H1 (cell line): ENCODE data around the gene TSPAN9. TPM values are rescaled to one million over a fixed set of nuclear protein-coding genes. Genes with fewer than 3 reads are reported as not detected.

Source experiments
- CTCF ChIA-PET: fragments of 300-600 bp; sonication (Branson Sonifier 250); formaldehyde crosslinking; loops from one replicate; lab custom pipeline; 2021; ENCODE audit not compliant: partially characterized antibody; lab: Charles Lee
- POLR2A ChIA-PET: fragments of 300-600 bp; sonication (Branson Sonifier 250); formaldehyde crosslinking; loops from one replicate; lab custom pipeline; 2021; ENCODE audit warnings: inconsistent platforms; ENCODE audit not compliant: partially characterized antibody; lab: Charles Lee
- DNase-seq, 2 experiments: peaks; one replicate each; pipeline versions ENCODE4 v3.0.0 to v3.0.0-alpha.2; 2010 to 2022; ENCODE audit warnings: low spot score in 2 of 2, low read depth in 1 of 2, mixed read lengths in 1 of 2
- FAIRE-seq: peaks from 2 replicates; lab custom pipeline; 2011; peaks lifted over from hg19 to GRCh38; lab: Jason Lieb, UNC
- H2AFZ ChIP-seq: 2 replicates; pipeline ENCODE4 v1.8.1; 2012; ENCODE audit warnings: low read length, inconsistent platforms
- H2AK5ac ChIP-seq: 2 replicates; pipeline ENCODE4 v1.6.1; 2013; ENCODE audit warnings: low read depth, low read length
- H2BK120ac ChIP-seq: replicated peaks from 2 replicates; pipeline ENCODE3; 2013; ENCODE audit warnings: low read depth, low read length, inconsistent platforms
- H2BK12ac ChIP-seq: 2 replicates; pipeline ENCODE4 v1.6.1; 2013; ENCODE audit warnings: low read depth, low read length
- H2BK15ac ChIP-seq: 2 replicates; pipeline ENCODE4 v1.6.1; 2013; ENCODE audit warnings: low read length
- H2BK20ac ChIP-seq: 2 replicates; pipeline ENCODE4 v1.6.1; 2013; ENCODE audit warnings: low read length
- H2BK5ac ChIP-seq: 2 replicates; pipeline ENCODE4 v1.6.1; 2013; ENCODE audit warnings: low read depth, low read length
- H3K14ac ChIP-seq: 2 replicates; pipeline ENCODE4 v1.6.1; 2013; ENCODE audit warnings: inconsistent platforms; ENCODE audit not compliant: insufficient read length
- H3K18ac ChIP-seq: 2 replicates; pipeline ENCODE4 v1.6.1; 2013; ENCODE audit warnings: low read length; ENCODE audit errors: extremely low read depth
- H3K23ac ChIP-seq: 2 replicates; pipeline ENCODE4 v1.6.1; 2013; ENCODE audit warnings: inconsistent platforms; ENCODE audit not compliant: insufficient read length
- H3K23me2 ChIP-seq: 2 replicates; pipeline ENCODE4 v1.6.1; 2013; ENCODE audit warnings: low read depth, low read length
- H3K27ac ChIP-seq: 2 replicates; pipeline ENCODE4 v1.6.1; 2011; ENCODE audit warnings: low read depth, low read length, inconsistent platforms
- H3K27me3 ChIP-seq, 4 experiments: replicated peaks in 1 of 4; 1 replicate in 1 of 4; 2 replicates in 3 of 4; pipeline versions ENCODE4 v1.6.1 to v1.8.1; 2011 to 2013; ENCODE audit warnings: low read length in 3 of 4, mild to moderate bottlenecking in 3 of 4, inconsistent platforms in 2 of 4, mixed read lengths in 2 of 4, moderate library complexity in 1 of 4; ENCODE audit not compliant: control insufficient read depth in 3 of 4, insufficient read depth in 3 of 4; ENCODE audit errors: extremely low read depth in 1 of 4
- H3K36me3 ChIP-seq, 4 experiments: 2 replicates each; pipeline versions ENCODE4 v1.6.1 to v1.8.1; 2011 to 2013; ENCODE audit warnings: mild to moderate bottlenecking in 4 of 4, low read length in 3 of 4, moderate library complexity in 2 of 4, control low read depth in 1 of 4, inconsistent platforms in 1 of 4; ENCODE audit not compliant: insufficient read depth in 4 of 4, control insufficient read depth in 2 of 4
- H3K4ac ChIP-seq: replicated peaks from 2 replicates; pipeline ENCODE3; 2013; ENCODE audit warnings: low read length, low read depth, mixed read lengths, inconsistent platforms; ENCODE audit not compliant: insufficient read length
- H3K4me1 ChIP-seq, 4 experiments: replicated peaks in 1 of 4; 1 replicate in 1 of 4; 2 replicates in 3 of 4; pipeline versions ENCODE4 v1.6.1 to v1.8.1; 2011 to 2013; ENCODE audit warnings: low read length in 3 of 4, inconsistent platforms in 2 of 4, mixed read lengths in 1 of 4; ENCODE audit not compliant: insufficient read depth in 4 of 4, control insufficient read depth in 3 of 4
- H3K4me2 ChIP-seq, 2 experiments: 2 replicates each; pipeline versions ENCODE4 v1.6.1 to v1.8.1; 2011 to 2013; ENCODE audit warnings: low read depth in 2 of 2, low read length in 2 of 2, control low read depth in 1 of 2, inconsistent platforms in 1 of 2, mild to moderate bottlenecking in 1 of 2; ENCODE audit not compliant: insufficient read depth in 1 of 2
- H3K4me3 ChIP-seq, 4 experiments: fragments of 200-600, 300-600 bp in 1 of 4; sonication (generic), shearing (Covaris generic), sonication (Bioruptor Twin) in 1 of 4; 2 replicates each; pipeline versions ENCODE4 v1.5.1 to v1.8.1; 2011 to 2016; ENCODE audit warnings: low read length in 4 of 4, low read depth in 3 of 4, control low read depth in 2 of 4, inconsistent platforms in 2 of 4, mild to moderate bottlenecking in 2 of 4, mixed read lengths in 1 of 4, moderate library complexity in 1 of 4; ENCODE audit not compliant: insufficient read depth in 2 of 4; ENCODE audit errors: extremely low read depth in 1 of 4
- H3K56ac ChIP-seq: replicated peaks from 2 replicates; pipeline ENCODE3; 2013; ENCODE audit warnings: low read depth, mild to moderate bottlenecking, mixed read lengths, low read length, inconsistent platforms; ENCODE audit not compliant: insufficient read length
- H3K79me1 ChIP-seq: 2 replicates; pipeline ENCODE4 v1.6.1; 2013; ENCODE audit warnings: low read depth, low read length, control low read depth
- H3K79me2 ChIP-seq, 2 experiments: 2 replicates each; pipeline versions ENCODE4 v1.6.1 to v1.8.1; 2012 to 2013; ENCODE audit warnings: low read length in 2 of 2, mild to moderate bottlenecking in 2 of 2, inconsistent platforms in 1 of 2; ENCODE audit not compliant: insufficient read depth in 2 of 2, control insufficient read depth in 1 of 2
- H3K9ac ChIP-seq, 4 experiments: replicated peaks in 1 of 4; 1 replicate in 1 of 4; 2 replicates in 3 of 4; pipeline versions ENCODE4 v1.6.1 to v1.8.1; 2011 to 2013; ENCODE audit warnings: low read depth in 3 of 4, low read length in 3 of 4, control low read depth in 2 of 4, mild to moderate bottlenecking in 2 of 4, moderate library complexity in 2 of 4, inconsistent platforms in 1 of 4; ENCODE audit errors: extremely low read depth in 1 of 4
- H3K9me3 ChIP-seq, 2 experiments: 2 replicates each; pipeline versions ENCODE4 v1.6.1 to v1.8.1; 2012 to 2013; ENCODE audit warnings: mild to moderate bottlenecking in 2 of 2, moderate library complexity in 2 of 2, control low read depth in 1 of 2, inconsistent platforms in 1 of 2, low read depth in 1 of 2, low read length in 1 of 2, mixed read lengths in 1 of 2; ENCODE audit not compliant: insufficient read depth in 2 of 2
- H4K20me1 ChIP-seq, 2 experiments: replicated peaks in 1 of 2; 2 replicates each; pipeline versions ENCODE3 to v1.8.1; 2011 to 2013; ENCODE audit warnings: inconsistent platforms in 2 of 2, low read length in 2 of 2, mild to moderate bottlenecking in 1 of 2; ENCODE audit not compliant: insufficient read depth in 2 of 2, control insufficient read depth in 1 of 2
- H4K5ac ChIP-seq: 2 replicates; pipeline ENCODE4 v1.6.1; 2013; ENCODE audit warnings: low read length, low read depth, mixed read lengths, inconsistent platforms; ENCODE audit not compliant: insufficient read length
- H4K8ac ChIP-seq: 2 replicates; pipeline ENCODE4 v1.8.0; 2013; ENCODE audit warnings: mild to moderate bottlenecking, moderate library complexity, low read length, inconsistent platforms; ENCODE audit not compliant: insufficient read depth; ENCODE audit errors: extremely low read depth
- H4K91ac ChIP-seq: replicated peaks from 2 replicates; pipeline ENCODE3; 2013; ENCODE audit warnings: low read length, mixed read lengths, inconsistent platforms; ENCODE audit not compliant: insufficient read length
- ASH2L ChIP-seq: fragments of 200-600, 300-600 bp; sonication (generic); IDR thresholded peaks from one replicate; pipeline ENCODE4 v1.7.1; 2017; ENCODE audit warnings: low read length
- EZH2 ChIP-seq: fragments of 200-600 bp; sonication (generic); IDR thresholded peaks from 2 replicates; pipeline ENCODE4 v1.7.1; 2012; ENCODE audit warnings: low read depth, mild to moderate bottlenecking, moderate library complexity, low read length, inconsistent platforms; ENCODE audit not compliant: severe bottlenecking
- GABPA ChIP-seq: IDR thresholded peaks from 2 replicates; pipeline ENCODE4 v1.6.1; 2011; ENCODE audit warnings: mild to moderate bottlenecking, low read length, moderate library complexity, borderline replicate concordance; ENCODE audit not compliant: insufficient read depth
- SIRT6 ChIP-seq: IDR thresholded peaks from one replicate; pipeline ENCODE4 v1.7.1; 2012; ENCODE audit warnings: low read length, inconsistent platforms
- SP4 ChIP-seq: IDR thresholded peaks from 2 replicates; pipeline ENCODE4 v1.6.1; 2012; ENCODE audit warnings: low read length, inconsistent platforms
- SRF ChIP-seq: IDR thresholded peaks from 2 replicates; pipeline ENCODE4 v1.6.1; 2011; ENCODE audit warnings: mild to moderate bottlenecking, low read depth, low read length, moderate library complexity
- WGBS, 2 experiments: shearing (Covaris generic) in 1 of 2; methylation state at CpG; one replicate each; pipeline versions ENCODE4 v1.1.6 to v1.1.7; 2013 to 2015; ENCODE audit warnings: low lambda C conversion rate in 2 of 2, mixed read lengths in 2 of 2, inconsistent platforms in 1 of 2, low coverage in 1 of 2, missing lambda C conversion rate in 1 of 2; ENCODE audit not compliant: insufficient replicate concordance in 2 of 2, insufficient coverage in 1 of 2, insufficient read length in 1 of 2; ENCODE audit errors: extremely low coverage in 1 of 2, missing lambda C conversion rate in 1 of 2; 5-methylcytosine and 5-hydroxymethylcytosine counted together
- polyA plus RNA-seq, 7 experiments: library from polyadenylated mRNA; depleted of rRNA in 3 of 7; stranded (reverse) in 5 of 7; unstranded in 2 of 7; fragments of >200 nt in 5 of 7; fragments of 200-250 nt in 2 of 7; gene quantifications; 1 replicate in 5 of 7; 2 replicates in 1 of 7; 4 replicates in 1 of 7; pipeline versions ENCODE4 v1.2.1 to v1.2.3, GENCODE V29; 2011 to 2013; ENCODE audit warnings: missing spikeins in 2 of 7, mixed read lengths in 2 of 7
- total RNA-seq: library from RNA; stranded (reverse); fragmentation: NEBNext Ultra II Directional; extraction: Animal tissue kit (Norgen Biotek cat#: 25700); gene quantifications from 2 replicates; pipeline ENCODE4 v1.2.1, GENCODE V29; 2021

TSPAN9 gene
- total and polyA plus RNA-seq, 2 of the 8 experiments (the other 6 are each of a cell fraction or from before 2014, with no cell fraction given), result 11.5 to 29.1 TPM

GRCh38 chr12:3315201-3315661, 238.1 kb downstream of the TSPAN9 start:
- CTCF ChIA-PET, result interaction anchor here (0.6 to 13.4 kb wide), 44 partner anchors 8 to 962 kb away, joined by 3 to 216 read pairs (median 5); no protein-coding TSS in a partner anchor
- no peak for DNase-seq
- no peak overlapping the region for H3K56ac ChIP-seq
- H2AK5ac ChIP-seq, result no peak overlapping the region
- no peak overlapping the region for H4K8ac ChIP-seq
- peaks cover 0 to 1% of the 10 kb centered on the region in 2 experiments for H4K20me1 ChIP-seq
- TF ChIP-seq SP4 (no peak), SRF (no peak), EZH2 (no peak), SIRT6 (no peak), ASH2L (no peak), GABPA (no peak)
- no peaks in the 10 kb centered on the region for H3K23me2 ChIP-seq
- no peak overlapping the region for H3K18ac ChIP-seq
- H3K36me3 ChIP-seq, result no peaks in the 10 kb centered on the region
- POLR2A ChIA-PET, result interaction anchor here (0.6 to 1.7 kb wide), 2 partner anchors 19 to 29 kb away, joined by 4 read pairs; no protein-coding TSS in a partner anchor
- no peaks in the 10 kb centered on the region; the same call in 1 of the 2 replicates for H3K79me1 ChIP-seq
- 86% methylated on average over 9 of the region's 11 CpGs; no CpG with 5 or more reads in 1 of the 2 experiments for WGBS, 2 experiments
- H3K4ac ChIP-seq, result no peak overlapping the region
- no peak overlapping the region for H4K5ac ChIP-seq
- H3K4me3 ChIP-seq, result no peak overlapping the region
- no peak overlapping the region for H3K14ac ChIP-seq
- FAIRE-seq, result no peak
- no peaks in the 10 kb centered on the region for H3K9me3 ChIP-seq
- H2BK15ac ChIP-seq, result no peak overlapping the region
- H3K27ac ChIP-seq, result no peak overlapping the region
- no peak overlapping the region for H3K4me2 ChIP-seq
- H3K27me3 ChIP-seq, result no peaks in the 10 kb centered on the region; a peak in 3 of 7 replicates
- H3K23ac ChIP-seq, result no peak overlapping the region
- no peak overlapping the region for H2BK5ac ChIP-seq
- no peak overlapping the region for H2BK20ac ChIP-seq
- peaks cover 0 to 3% (median 0%) of the 10 kb centered on the region in 4 experiments; a peak in 2 of 7 replicates for H3K4me1 ChIP-seq
- H2BK120ac ChIP-seq, result no peak overlapping the region
- H4K91ac ChIP-seq, result no peak overlapping the region
- H2BK12ac ChIP-seq, result peak overlapping the region; percentile 17; the same call in 1 of the 2 replicates
- no peak overlapping the region for H2AFZ ChIP-seq
- H3K79me2 ChIP-seq, result no peaks in the 10 kb centered on the region
- no peak overlapping the region for H3K9ac ChIP-seq
